Body of pancreas (tissue), 4 donors: ENCODE results near the gene HMGCR.

Source experiments
- POLR2A ChIP-seq, 3 donors: fragments of 450-650 bp; IDR thresholded peaks; one replicate each; pipeline ENCODE4 v1.6.1; 2016; ENCODE audit warnings: antibody characterized with exemption in 3 of 3, mild to moderate bottlenecking in 2 of 3
- TF ChIP-seq, protein P1 (sequence below), 7 experiments: fragments of 450-650 bp in 4 of 7; fragments of 200-600 bp in 3 of 7; sonication (generic) in 3 of 7; IDR thresholded peaks; one replicate each; pipeline ENCODE4 v1.5.1; 2016 to 2019; ENCODE audit warnings: antibody characterized with exemption in 7 of 7

- TF ChIP-seq, protein P1, sequence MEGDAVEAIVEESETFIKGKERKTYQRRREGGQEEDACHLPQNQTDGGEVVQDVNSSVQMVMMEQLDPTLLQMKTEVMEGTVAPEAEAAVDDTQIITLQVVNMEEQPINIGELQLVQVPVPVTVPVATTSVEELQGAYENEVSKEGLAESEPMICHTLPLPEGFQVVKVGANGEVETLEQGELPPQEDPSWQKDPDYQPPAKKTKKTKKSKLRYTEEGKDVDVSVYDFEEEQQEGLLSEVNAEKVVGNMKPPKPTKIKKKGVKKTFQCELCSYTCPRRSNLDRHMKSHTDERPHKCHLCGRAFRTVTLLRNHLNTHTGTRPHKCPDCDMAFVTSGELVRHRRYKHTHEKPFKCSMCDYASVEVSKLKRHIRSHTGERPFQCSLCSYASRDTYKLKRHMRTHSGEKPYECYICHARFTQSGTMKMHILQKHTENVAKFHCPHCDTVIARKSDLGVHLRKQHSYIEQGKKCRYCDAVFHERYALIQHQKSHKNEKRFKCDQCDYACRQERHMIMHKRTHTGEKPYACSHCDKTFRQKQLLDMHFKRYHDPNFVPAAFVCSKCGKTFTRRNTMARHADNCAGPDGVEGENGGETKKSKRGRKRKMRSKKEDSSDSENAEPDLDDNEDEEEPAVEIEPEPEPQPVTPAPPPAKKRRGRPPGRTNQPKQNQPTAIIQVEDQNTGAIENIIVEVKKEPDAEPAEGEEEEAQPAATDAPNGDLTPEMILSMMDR (IDR thresholded peaks at IDR 0.05): no peak
- TF ChIP-seq POLR2A (IDR thresholded peaks at IDR 0.05): no peak
Observed at GRCh38 chr5:75351139-75351926, 14.3 kb downstream of the HMGCR start.
